HG02884 (cell line): ENCODE measurements around the gene PRKCB.
"Not testable (repeated sequence)": the region's sequence is repeated elsewhere in the genome, so short reads cannot be mapped to it uniquely, and the experiment has no call there.

Experiments used
- ATAC-seq: cut with Tn5 transposase; IDR thresholded peaks from one replicate; pipeline ENCODE4 v1.9.1; 2021; ENCODE audit warnings: mild to moderate bottlenecking, moderate library complexity; ENCODE audit not compliant: unreplicated experiment

PRKCB gene

GRCh38 chr16:24074574-24074973, 238.8 kb downstream of the PRKCB start:
- no peak for ATAC-seq

- ATAC-seq, result no peak
Observed at GRCh38 chr16:24075302-24075701, 239.5 kb downstream of the PRKCB start.

- ATAC-seq, result peak; percentile 59
Observed at GRCh38 chr16:24075931-24076716, 240.3 kb downstream of the PRKCB start.

GRCh38 chr16:24077292-24077691, 241.5 kb downstream of the PRKCB start:
- ATAC-seq, result no peak

- ATAC-seq, result no peak
Observed at GRCh38 chr16:24077966-24078365, 242.2 kb downstream of the PRKCB start.

GRCh38 chr16:24085666-24086065, 249.9 kb downstream of the PRKCB start:
- ATAC-seq, result no peak

GRCh38 chr16:24087891-24088410, 252.2 kb downstream of the PRKCB start:
- no peak for ATAC-seq

GRCh38 chr16:24088767-24089166, 253.0 kb downstream of the PRKCB start:
- no peak for ATAC-seq

GRCh38 chr16:24091125-24091524, 255.3 kb downstream of the PRKCB start:
- ATAC-seq, result no peak

- no peak for ATAC-seq
Observed at GRCh38 chr16:24093049-24093448, 257.3 kb downstream of the PRKCB start.

- ATAC-seq, result no peak
Observed at GRCh38 chr16:24094660-24095059, 258.9 kb downstream of the PRKCB start.

GRCh38 chr16:24098896-24099295, 263.1 kb downstream of the PRKCB start:
- ATAC-seq, result no peak

GRCh38 chr16:24101431-24101830, 265.6 kb downstream of the PRKCB start:
- no peak for ATAC-seq

- no peak for ATAC-seq
Observed at GRCh38 chr16:24102209-24102660, 266.5 kb downstream of the PRKCB start.

- not testable (repeated sequence) for ATAC-seq
Observed at GRCh38 chr16:24105471-24105870, 269.7 kb downstream of the PRKCB start.

- ATAC-seq, result not testable (repeated sequence)
Observed at GRCh38 chr16:24108090-24108489, 272.3 kb downstream of the PRKCB start.

GRCh38 chr16:24111724-24112302, 276.0 kb downstream of the PRKCB start:
- no peak for ATAC-seq

GRCh38 chr16:24113115-24113745, 277.4 kb downstream of the PRKCB start:
- no peak for ATAC-seq

- ATAC-seq, result no peak
Observed at GRCh38 chr16:24114876-24115275, 279.1 kb downstream of the PRKCB start.

- no peak for ATAC-seq
Observed at GRCh38 chr16:24116046-24116776, 280.4 kb downstream of the PRKCB start.

GRCh38 chr16:24116989-24117388, 281.2 kb downstream of the PRKCB start:
- no peak for ATAC-seq
